H1 (cell line): Measurements from ENCODE around the gene SERPINF2. TPM values are rescaled to one million over a fixed set of nuclear protein-coding genes. Genes with fewer than 3 reads are reported as not detected.
"Not testable (repeated sequence)": the region's sequence is repeated elsewhere in the genome, so short reads cannot be mapped to it uniquely, and the experiment has no call there.

ENCODE experiments used
- CTCF ChIA-PET: fragments of 300-600 bp; sonication (Branson Sonifier 250); formaldehyde crosslinking; loops from one replicate; lab custom pipeline; 2021; ENCODE audit not compliant: partially characterized antibody; lab: Charles Lee
- POLR2A ChIA-PET: fragments of 300-600 bp; sonication (Branson Sonifier 250); formaldehyde crosslinking; loops from one replicate; lab custom pipeline; 2021; ENCODE audit warnings: inconsistent platforms; ENCODE audit not compliant: partially characterized antibody; lab: Charles Lee
- DNase-seq, 2 experiments: peaks; one replicate each; pipeline versions ENCODE4 v3.0.0 to v3.0.0-alpha.2; 2010 to 2022; ENCODE audit warnings: low spot score in 2 of 2, low read depth in 1 of 2, mixed read lengths in 1 of 2
- FAIRE-seq: peaks from 2 replicates; lab custom pipeline; 2011; peaks lifted over from hg19 to GRCh38; lab: Jason Lieb, UNC
- H2AFZ ChIP-seq: 2 replicates; pipeline ENCODE4 v1.8.1; 2012; ENCODE audit warnings: low read length, inconsistent platforms
- H2AK5ac ChIP-seq: 2 replicates; pipeline ENCODE4 v1.6.1; 2013; ENCODE audit warnings: low read depth, low read length
- H2BK120ac ChIP-seq: replicated peaks from 2 replicates; pipeline ENCODE3; 2013; ENCODE audit warnings: low read depth, low read length, inconsistent platforms
- H2BK12ac ChIP-seq: 2 replicates; pipeline ENCODE4 v1.6.1; 2013; ENCODE audit warnings: low read depth, low read length
- H2BK15ac ChIP-seq: 2 replicates; pipeline ENCODE4 v1.6.1; 2013; ENCODE audit warnings: low read length
- H2BK20ac ChIP-seq: 2 replicates; pipeline ENCODE4 v1.6.1; 2013; ENCODE audit warnings: low read length
- H2BK5ac ChIP-seq: 2 replicates; pipeline ENCODE4 v1.6.1; 2013; ENCODE audit warnings: low read depth, low read length
- H3K14ac ChIP-seq: 2 replicates; pipeline ENCODE4 v1.6.1; 2013; ENCODE audit warnings: inconsistent platforms; ENCODE audit not compliant: insufficient read length
- H3K18ac ChIP-seq: 2 replicates; pipeline ENCODE4 v1.6.1; 2013; ENCODE audit warnings: low read length; ENCODE audit errors: extremely low read depth
- H3K23ac ChIP-seq: 2 replicates; pipeline ENCODE4 v1.6.1; 2013; ENCODE audit warnings: inconsistent platforms; ENCODE audit not compliant: insufficient read length
- H3K23me2 ChIP-seq: 2 replicates; pipeline ENCODE4 v1.6.1; 2013; ENCODE audit warnings: low read depth, low read length
- H3K27ac ChIP-seq: 2 replicates; pipeline ENCODE4 v1.6.1; 2011; ENCODE audit warnings: low read depth, low read length, inconsistent platforms
- H3K27me3 ChIP-seq, 4 experiments: replicated peaks in 1 of 4; 1 replicate in 1 of 4; 2 replicates in 3 of 4; pipeline versions ENCODE4 v1.6.1 to v1.8.1; 2011 to 2013; ENCODE audit warnings: low read length in 3 of 4, mild to moderate bottlenecking in 3 of 4, inconsistent platforms in 2 of 4, mixed read lengths in 2 of 4, moderate library complexity in 1 of 4; ENCODE audit not compliant: control insufficient read depth in 3 of 4, insufficient read depth in 3 of 4; ENCODE audit errors: extremely low read depth in 1 of 4
- H3K36me3 ChIP-seq, 4 experiments: 2 replicates each; pipeline versions ENCODE4 v1.6.1 to v1.8.1; 2011 to 2013; ENCODE audit warnings: mild to moderate bottlenecking in 4 of 4, low read length in 3 of 4, moderate library complexity in 2 of 4, control low read depth in 1 of 4, inconsistent platforms in 1 of 4; ENCODE audit not compliant: insufficient read depth in 4 of 4, control insufficient read depth in 2 of 4
- H3K4ac ChIP-seq: replicated peaks from 2 replicates; pipeline ENCODE3; 2013; ENCODE audit warnings: low read length, low read depth, mixed read lengths, inconsistent platforms; ENCODE audit not compliant: insufficient read length
- H3K4me1 ChIP-seq, 4 experiments: replicated peaks in 1 of 4; 1 replicate in 1 of 4; 2 replicates in 3 of 4; pipeline versions ENCODE4 v1.6.1 to v1.8.1; 2011 to 2013; ENCODE audit warnings: low read length in 3 of 4, inconsistent platforms in 2 of 4, mixed read lengths in 1 of 4; ENCODE audit not compliant: insufficient read depth in 4 of 4, control insufficient read depth in 3 of 4
- H3K4me2 ChIP-seq, 2 experiments: 2 replicates each; pipeline versions ENCODE4 v1.6.1 to v1.8.1; 2011 to 2013; ENCODE audit warnings: low read depth in 2 of 2, low read length in 2 of 2, control low read depth in 1 of 2, inconsistent platforms in 1 of 2, mild to moderate bottlenecking in 1 of 2; ENCODE audit not compliant: insufficient read depth in 1 of 2
- H3K4me3 ChIP-seq, 4 experiments: fragments of 200-600, 300-600 bp in 1 of 4; sonication (generic), shearing (Covaris generic), sonication (Bioruptor Twin) in 1 of 4; 2 replicates each; pipeline versions ENCODE4 v1.5.1 to v1.8.1; 2011 to 2016; ENCODE audit warnings: low read length in 4 of 4, low read depth in 3 of 4, control low read depth in 2 of 4, inconsistent platforms in 2 of 4, mild to moderate bottlenecking in 2 of 4, mixed read lengths in 1 of 4, moderate library complexity in 1 of 4; ENCODE audit not compliant: insufficient read depth in 2 of 4; ENCODE audit errors: extremely low read depth in 1 of 4
- H3K56ac ChIP-seq: replicated peaks from 2 replicates; pipeline ENCODE3; 2013; ENCODE audit warnings: low read depth, mild to moderate bottlenecking, mixed read lengths, low read length, inconsistent platforms; ENCODE audit not compliant: insufficient read length
- H3K79me1 ChIP-seq: 2 replicates; pipeline ENCODE4 v1.6.1; 2013; ENCODE audit warnings: low read depth, low read length, control low read depth
- H3K79me2 ChIP-seq, 2 experiments: 2 replicates each; pipeline versions ENCODE4 v1.6.1 to v1.8.1; 2012 to 2013; ENCODE audit warnings: low read length in 2 of 2, mild to moderate bottlenecking in 2 of 2, inconsistent platforms in 1 of 2; ENCODE audit not compliant: insufficient read depth in 2 of 2, control insufficient read depth in 1 of 2
- H3K9ac ChIP-seq, 4 experiments: replicated peaks in 1 of 4; 1 replicate in 1 of 4; 2 replicates in 3 of 4; pipeline versions ENCODE4 v1.6.1 to v1.8.1; 2011 to 2013; ENCODE audit warnings: low read depth in 3 of 4, low read length in 3 of 4, control low read depth in 2 of 4, mild to moderate bottlenecking in 2 of 4, moderate library complexity in 2 of 4, inconsistent platforms in 1 of 4; ENCODE audit errors: extremely low read depth in 1 of 4
- H3K9me3 ChIP-seq, 2 experiments: 2 replicates each; pipeline versions ENCODE4 v1.6.1 to v1.8.1; 2012 to 2013; ENCODE audit warnings: mild to moderate bottlenecking in 2 of 2, moderate library complexity in 2 of 2, control low read depth in 1 of 2, inconsistent platforms in 1 of 2, low read depth in 1 of 2, low read length in 1 of 2, mixed read lengths in 1 of 2; ENCODE audit not compliant: insufficient read depth in 2 of 2
- H4K20me1 ChIP-seq, 2 experiments: replicated peaks in 1 of 2; 2 replicates each; pipeline versions ENCODE3 to v1.8.1; 2011 to 2013; ENCODE audit warnings: inconsistent platforms in 2 of 2, low read length in 2 of 2, mild to moderate bottlenecking in 1 of 2; ENCODE audit not compliant: insufficient read depth in 2 of 2, control insufficient read depth in 1 of 2
- H4K5ac ChIP-seq: 2 replicates; pipeline ENCODE4 v1.6.1; 2013; ENCODE audit warnings: low read length, low read depth, mixed read lengths, inconsistent platforms; ENCODE audit not compliant: insufficient read length
- H4K8ac ChIP-seq: 2 replicates; pipeline ENCODE4 v1.8.0; 2013; ENCODE audit warnings: mild to moderate bottlenecking, moderate library complexity, low read length, inconsistent platforms; ENCODE audit not compliant: insufficient read depth; ENCODE audit errors: extremely low read depth
- H4K91ac ChIP-seq: replicated peaks from 2 replicates; pipeline ENCODE3; 2013; ENCODE audit warnings: low read length, mixed read lengths, inconsistent platforms; ENCODE audit not compliant: insufficient read length
- EGR1 ChIP-seq: IDR thresholded peaks from 2 replicates; pipeline ENCODE4 v1.6.1; 2011; ENCODE audit warnings: low read depth, low read length, borderline replicate concordance
- RXRA ChIP-seq: IDR thresholded peaks from 2 replicates; pipeline ENCODE4 v1.6.1; 2011; ENCODE audit warnings: low read depth, mild to moderate bottlenecking, low read length, moderate library complexity; ENCODE audit not compliant: insufficient read depth
- SP2 ChIP-seq: IDR thresholded peaks from 2 replicates; pipeline ENCODE4 v1.6.1; 2012; ENCODE audit warnings: mild to moderate bottlenecking, low read length, inconsistent platforms
- WGBS, 2 experiments: shearing (Covaris generic) in 1 of 2; methylation state at CpG; one replicate each; pipeline versions ENCODE4 v1.1.6 to v1.1.7; 2013 to 2015; ENCODE audit warnings: low lambda C conversion rate in 2 of 2, mixed read lengths in 2 of 2, inconsistent platforms in 1 of 2, low coverage in 1 of 2, missing lambda C conversion rate in 1 of 2; ENCODE audit not compliant: insufficient replicate concordance in 2 of 2, insufficient coverage in 1 of 2, insufficient read length in 1 of 2; ENCODE audit errors: extremely low coverage in 1 of 2, missing lambda C conversion rate in 1 of 2; 5-methylcytosine and 5-hydroxymethylcytosine counted together
- polyA plus RNA-seq, 7 experiments: library from polyadenylated mRNA; depleted of rRNA in 3 of 7; stranded (reverse) in 5 of 7; unstranded in 2 of 7; fragments of >200 nt in 5 of 7; fragments of 200-250 nt in 2 of 7; gene quantifications; 1 replicate in 5 of 7; 2 replicates in 1 of 7; 4 replicates in 1 of 7; pipeline versions ENCODE4 v1.2.1 to v1.2.3, GENCODE V29; 2011 to 2013; ENCODE audit warnings: missing spikeins in 2 of 7, mixed read lengths in 2 of 7
- total RNA-seq: library from RNA; stranded (reverse); fragmentation: NEBNext Ultra II Directional; extraction: Animal tissue kit (Norgen Biotek cat#: 25700); gene quantifications from 2 replicates; pipeline ENCODE4 v1.2.1, GENCODE V29; 2021

Gene SERPINF2
- total and polyA plus RNA-seq, 2 of the 8 experiments (the other 6 are each of a cell fraction or from before 2014, with no cell fraction given): 1.8 to 3.2 TPM

DNA sequence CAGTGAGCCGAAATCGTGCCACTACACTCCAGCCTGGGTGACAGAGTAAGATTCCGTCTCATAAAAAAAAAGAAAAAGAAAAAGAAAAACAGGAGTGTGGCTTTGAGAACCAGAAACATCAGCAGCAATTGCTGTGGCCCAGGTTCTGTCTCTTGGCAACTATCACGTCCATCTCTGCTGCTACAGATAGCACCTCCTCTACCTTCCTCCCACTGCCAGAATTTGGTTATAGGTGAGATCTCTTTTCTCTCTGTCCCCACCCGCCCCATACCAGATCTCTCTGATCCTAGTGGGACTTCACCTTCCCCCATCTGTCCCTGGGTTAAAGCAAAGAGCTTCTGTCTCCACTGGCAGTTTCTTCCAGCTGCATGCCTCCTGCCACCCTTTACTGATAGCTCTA lies 35.6 kb upstream of the SERPINF2 start (continued):
- TF ChIP-seq EGR1 (no peak), RXRA (no peak), SP2 (no peak)

DNA sequence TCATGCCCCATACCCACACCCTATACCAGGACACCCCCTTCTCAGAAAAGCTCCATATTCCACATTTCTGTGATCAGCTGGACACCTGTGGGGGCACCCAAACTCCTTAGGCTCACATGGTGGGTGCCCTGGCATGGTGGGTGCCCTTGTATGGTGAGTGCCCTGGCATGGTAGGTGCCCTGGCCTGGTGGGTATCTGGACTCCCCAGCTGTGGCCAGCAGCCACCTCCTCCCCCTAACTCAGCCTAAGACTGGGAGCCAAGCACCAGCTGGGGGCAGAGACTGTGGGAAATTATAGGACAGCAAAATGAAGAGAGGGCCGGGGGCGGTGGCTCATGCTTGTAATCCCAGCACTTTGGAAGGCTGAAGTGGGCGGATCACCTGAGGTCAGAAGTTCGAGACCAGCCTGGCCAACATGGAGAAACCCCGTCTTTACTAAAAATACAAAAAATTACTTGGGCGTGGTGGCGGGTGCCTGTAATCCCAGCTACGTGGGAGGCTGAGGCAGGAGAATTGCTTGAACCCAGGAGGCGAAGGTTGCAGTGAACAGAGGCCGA lies 33.8 kb upstream of the SERPINF2 start:
- H2BK12ac ChIP-seq, H3K9ac ChIP-seq, H3K4ac ChIP-seq, DNase-seq, H3K4me3 ChIP-seq, H3K56ac ChIP-seq, H3K4me1 ChIP-seq, H4K20me1 ChIP-seq, H3K27me3 ChIP-seq, H4K5ac ChIP-seq, H4K8ac ChIP-seq, H4K91ac ChIP-seq, H2BK120ac ChIP-seq, H2BK5ac ChIP-seq, H2AFZ ChIP-seq, H3K79me1 ChIP-seq, FAIRE-seq, H3K14ac ChIP-seq, H3K79me2 ChIP-seq, H3K18ac ChIP-seq, H3K36me3 ChIP-seq, H3K23me2 ChIP-seq, H3K27ac ChIP-seq, H3K9me3 ChIP-seq, H2BK20ac ChIP-seq, H2AK5ac ChIP-seq, H2BK15ac ChIP-seq, H3K23ac ChIP-seq: not testable (repeated sequence)
- CTCF ChIA-PET: interaction anchor here (0.6 kb wide), 2 partner anchors 10 to 28 kb away, joined by 3 read pairs; no protein-coding TSS in a partner anchor
- POLR2A ChIA-PET: interaction anchor here (0.7 to 1.5 kb wide), 3 partner anchors 8 to 65 kb away, joined by 3 to 4 read pairs (median 3); no protein-coding TSS in a partner anchor
- peak overlapping the region in 1 of 2 experiments; percentile 88; a peak in 1 of 4 replicates for H3K4me2 ChIP-seq
- 97% methylated on average over 10 of the region's 10 CpGs; no CpG with 5 or more reads in 1 of the 2 experiments for WGBS, 2 experiments
